Neural cell (in vitro differentiated cells): ENCODE data around the gene CGGBP1. TPM values are rescaled to one million over a fixed set of nuclear protein-coding genes. Genes with fewer than 3 reads are reported as not detected.

Experiments used
- H2AFZ ChIP-seq: fragments of 200-600, 300-800 bp; sonication (generic), shearing (Covaris generic); 2 replicates; pipeline ENCODE4 v1.6.0; 2014; ENCODE audit warnings: low read depth, mild to moderate bottlenecking, antibody characterized with exemption, low read length, moderate library complexity
- H3F3A ChIP-seq: fragments of 200-600 bp; shearing (Covaris generic); 2 replicates; pipeline ENCODE4 v1.6.1; 2016; ENCODE audit warnings: mild to moderate bottlenecking, moderate library complexity, mixed read lengths, antibody characterized with exemption, low read length; ENCODE audit not compliant: insufficient read depth, poor library complexity, severe bottlenecking
- H3K27ac ChIP-seq: fragments of 200-600, 300-800 bp; sonication (generic), shearing (Covaris generic); 2 replicates; pipeline ENCODE4 v1.5.1; 2014; ENCODE audit warnings: mild to moderate bottlenecking, low read length, moderate library complexity
- H3K27me3 ChIP-seq: fragments of 300-800, 200-600 bp; sonication (generic), shearing (Covaris generic); 2 replicates; pipeline ENCODE4 v1.6.0; 2014; ENCODE audit warnings: mild to moderate bottlenecking, low read depth, low read length, moderate library complexity; ENCODE audit not compliant: insufficient read depth
- H3K36me3 ChIP-seq: fragments of 300-800, 200-600 bp; sonication (generic), shearing (Covaris generic); 2 replicates; pipeline ENCODE4 v1.5.1; 2014; ENCODE audit warnings: mild to moderate bottlenecking, antibody characterized with exemption, low read length, moderate library complexity; ENCODE audit not compliant: insufficient read depth
- H3K4me2 ChIP-seq: fragments of 300-800, 200-600 bp; sonication (generic), shearing (Covaris generic); 2 replicates; pipeline ENCODE4 v1.6.0; 2014; ENCODE audit warnings: mild to moderate bottlenecking, low read length
- H3K4me3 ChIP-seq: fragments of 300-800, 200-600 bp; sonication (generic), shearing (Covaris generic); 2 replicates; pipeline ENCODE4 v1.5.1; 2014; ENCODE audit warnings: mild to moderate bottlenecking, low read length, moderate library complexity
- H3K79me2 ChIP-seq: fragments of 200-600 bp; shearing (Covaris generic); replicated peaks from 2 replicates; pipeline ENCODE4 v1.6.0; 2014; ENCODE audit warnings: mild to moderate bottlenecking, low read length, moderate library complexity; ENCODE audit not compliant: insufficient read depth
- H3K9ac ChIP-seq: fragments of 300-800, 200-600 bp; sonication (generic), shearing (Covaris generic); 2 replicates; pipeline ENCODE4 v1.6.1; 2016; ENCODE audit warnings: mild to moderate bottlenecking, low read length, mixed read lengths
- H3K9me2 ChIP-seq: fragments of 200-600 bp; shearing (Covaris generic); 2 replicates; pipeline ENCODE4 v1.6.1; 2016; ENCODE audit warnings: mild to moderate bottlenecking, low read length, mixed read lengths; ENCODE audit not compliant: insufficient read depth
- H3K9me3 ChIP-seq: fragments of 200-600, 300-800 bp; sonication (generic), shearing (Covaris generic); 2 replicates; pipeline ENCODE4 v1.6.1; 2016; ENCODE audit warnings: mild to moderate bottlenecking, mixed run types, low read length, moderate library complexity, mixed read lengths
- H4K20me1 ChIP-seq: fragments of 200-600 bp; shearing (Covaris generic); 2 replicates; pipeline ENCODE4 v1.6.1; 2016; ENCODE audit warnings: mild to moderate bottlenecking, mixed run types; ENCODE audit not compliant: insufficient read depth
- EP300 ChIP-seq: fragments of 450-650 bp; conservative IDR thresholded peaks from 2 replicates; pipeline ENCODE4 v1.6.1; 2014; ENCODE audit warnings: antibody characterized with exemption, mild to moderate bottlenecking, moderate library complexity; ENCODE audit not compliant: poor library complexity, severe bottlenecking
- EZH2 ChIP-seq: fragments of 200-600, 300-800 bp; shearing (Covaris generic), sonication (generic); IDR thresholded peaks from 2 replicates; pipeline ENCODE4 v1.6.1; 2014; ENCODE audit warnings: antibody characterized with exemption, low read length, borderline replicate concordance, mild to moderate bottlenecking; ENCODE audit not compliant: insufficient read depth, poor library complexity, severe bottlenecking
- MXI1 ChIP-seq: fragments of 450-650 bp; conservative IDR thresholded peaks from 2 replicates; pipeline ENCODE4 v1.6.1; 2014; ENCODE audit warnings: antibody characterized with exemption, mild to moderate bottlenecking; ENCODE audit not compliant: poor library complexity, severe bottlenecking
- POLR2AphosphoS5 ChIP-seq: IDR thresholded peaks from 2 replicates; pipeline ENCODE4 v1.6.1; 2012
- RAD21 ChIP-seq: fragments of 450-650 bp; conservative IDR thresholded peaks from 2 replicates; pipeline ENCODE4 v1.6.1; 2014; ENCODE audit warnings: antibody characterized with exemption, mild to moderate bottlenecking, moderate library complexity
- SMC3 ChIP-seq: fragments of 450-650 bp; conservative IDR thresholded peaks from 2 replicates; pipeline ENCODE4 v1.6.1; 2014; ENCODE audit warnings: antibody characterized with exemption, mild to moderate bottlenecking, moderate library complexity; ENCODE audit not compliant: poor library complexity
- TAF1 ChIP-seq: IDR thresholded peaks from 2 replicates; pipeline ENCODE4 v1.6.1; 2012; ENCODE audit warnings: low read depth
- polyA plus RNA-seq: library from polyadenylated mRNA; depleted of rRNA; stranded (reverse); fragments of >200 nt; gene quantifications from 2 replicates; pipeline ENCODE4 v1.2.3, GENCODE V29; 2014
- TF ChIP-seq, protein P1 (sequence below): IDR thresholded peaks from 2 replicates; pipeline ENCODE4 v1.6.1; 2012; ENCODE audit warnings: borderline replicate concordance
- TF ChIP-seq, protein P2 (sequence below): fragments of 450-650 bp; IDR thresholded peaks from 2 replicates; pipeline ENCODE4 v1.5.1; 2014; ENCODE audit warnings: antibody characterized with exemption, mild to moderate bottlenecking, moderate library complexity; ENCODE audit not compliant: poor library complexity, severe bottlenecking

CGGBP1 gene
- polyA plus RNA-seq, 1 donor from 2014 or later = 139 TPM

DNA sequence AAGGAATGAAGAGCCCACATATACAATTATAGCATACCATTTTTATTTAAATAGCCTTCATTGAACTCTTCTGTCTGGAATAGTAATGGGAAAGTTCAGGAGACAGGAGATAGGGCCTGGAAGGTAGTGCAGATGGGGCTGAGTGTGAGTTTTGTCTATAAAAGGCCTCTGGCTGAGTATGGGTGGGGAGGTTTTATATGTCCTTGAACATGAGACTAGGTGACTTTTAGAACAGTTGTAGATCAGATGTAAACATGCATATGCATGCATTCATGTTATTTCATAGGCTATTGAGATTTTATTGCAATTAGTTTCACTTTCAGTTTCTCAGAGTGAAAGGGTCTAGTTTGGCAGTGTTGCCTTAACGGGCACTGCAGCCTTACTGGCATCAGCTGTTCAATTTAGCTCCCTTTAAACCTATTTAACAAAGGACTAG lies 27.1 kb downstream of the CGGBP1 start:
- Histone ChIP-seq H3K27me3 (no peaks in the 10 kb centered on the region), H3K27ac (no peak overlapping the region), H3K9me3 (no peaks in the 10 kb centered on the region), H3K9me2 (no peaks in the 10 kb centered on the region), H3F3A (no peaks in the 10 kb centered on the region), H3K9ac (no peak overlapping the region), H3K4me3 (no peak overlapping the region), H2AFZ (no peak overlapping the region), H3K36me3 (no peaks in the 10 kb centered on the region), H3K79me2 (no peaks in the 10 kb centered on the region), H4K20me1 (no peaks in the 10 kb centered on the region), H3K4me2 (no peak overlapping the region)
- TF ChIP-seq POLR2AphosphoS5 (no peak), SMC3 (no peak), EZH2 (no peak), TAF1 (no peak), MXI1 (no peak)
- TF ChIP-seq, protein P1, sequence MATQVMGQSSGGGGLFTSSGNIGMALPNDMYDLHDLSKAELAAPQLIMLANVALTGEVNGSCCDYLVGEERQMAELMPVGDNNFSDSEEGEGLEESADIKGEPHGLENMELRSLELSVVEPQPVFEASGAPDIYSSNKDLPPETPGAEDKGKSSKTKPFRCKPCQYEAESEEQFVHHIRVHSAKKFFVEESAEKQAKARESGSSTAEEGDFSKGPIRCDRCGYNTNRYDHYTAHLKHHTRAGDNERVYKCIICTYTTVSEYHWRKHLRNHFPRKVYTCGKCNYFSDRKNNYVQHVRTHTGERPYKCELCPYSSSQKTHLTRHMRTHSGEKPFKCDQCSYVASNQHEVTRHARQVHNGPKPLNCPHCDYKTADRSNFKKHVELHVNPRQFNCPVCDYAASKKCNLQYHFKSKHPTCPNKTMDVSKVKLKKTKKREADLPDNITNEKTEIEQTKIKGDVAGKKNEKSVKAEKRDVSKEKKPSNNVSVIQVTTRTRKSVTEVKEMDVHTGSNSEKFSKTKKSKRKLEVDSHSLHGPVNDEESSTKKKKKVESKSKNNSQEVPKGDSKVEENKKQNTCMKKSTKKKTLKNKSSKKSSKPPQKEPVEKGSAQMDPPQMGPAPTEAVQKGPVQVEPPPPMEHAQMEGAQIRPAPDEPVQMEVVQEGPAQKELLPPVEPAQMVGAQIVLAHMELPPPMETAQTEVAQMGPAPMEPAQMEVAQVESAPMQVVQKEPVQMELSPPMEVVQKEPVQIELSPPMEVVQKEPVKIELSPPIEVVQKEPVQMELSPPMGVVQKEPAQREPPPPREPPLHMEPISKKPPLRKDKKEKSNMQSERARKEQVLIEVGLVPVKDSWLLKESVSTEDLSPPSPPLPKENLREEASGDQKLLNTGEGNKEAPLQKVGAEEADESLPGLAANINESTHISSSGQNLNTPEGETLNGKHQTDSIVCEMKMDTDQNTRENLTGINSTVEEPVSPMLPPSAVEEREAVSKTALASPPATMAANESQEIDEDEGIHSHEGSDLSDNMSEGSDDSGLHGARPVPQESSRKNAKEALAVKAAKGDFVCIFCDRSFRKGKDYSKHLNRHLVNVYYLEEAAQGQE = no peak

DNA sequence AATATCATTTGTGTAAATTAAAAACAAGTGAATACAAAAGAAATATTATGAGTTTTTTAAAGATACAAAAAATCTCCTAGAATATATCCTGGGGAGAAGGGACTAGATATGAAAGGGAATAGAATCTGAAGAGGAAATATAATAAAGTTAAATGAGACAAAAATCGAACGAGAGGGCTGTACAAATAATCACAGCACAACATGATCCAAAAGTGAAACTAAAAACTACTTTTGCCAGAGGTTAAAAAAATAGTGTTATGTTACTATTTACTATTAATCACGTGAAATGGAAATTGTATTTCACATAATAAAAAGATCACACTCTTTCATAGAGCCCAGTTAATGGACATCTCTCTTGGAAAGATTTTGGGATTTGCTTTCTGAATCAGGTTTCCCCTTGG lies 28.6 kb downstream of the CGGBP1 start:
- no peak overlapping the region for H2AFZ ChIP-seq
- H3K27ac ChIP-seq = no peak overlapping the region
- H3K9me3 ChIP-seq = no peaks in the 10 kb centered on the region
- TF ChIP-seq EZH2 (no peak), EP300 (no peak), TAF1 (no peak), RAD21 (no peak), MXI1 (no peak), SMC3 (no peak), POLR2AphosphoS5 (no peak)
- TF ChIP-seq, protein P2, sequence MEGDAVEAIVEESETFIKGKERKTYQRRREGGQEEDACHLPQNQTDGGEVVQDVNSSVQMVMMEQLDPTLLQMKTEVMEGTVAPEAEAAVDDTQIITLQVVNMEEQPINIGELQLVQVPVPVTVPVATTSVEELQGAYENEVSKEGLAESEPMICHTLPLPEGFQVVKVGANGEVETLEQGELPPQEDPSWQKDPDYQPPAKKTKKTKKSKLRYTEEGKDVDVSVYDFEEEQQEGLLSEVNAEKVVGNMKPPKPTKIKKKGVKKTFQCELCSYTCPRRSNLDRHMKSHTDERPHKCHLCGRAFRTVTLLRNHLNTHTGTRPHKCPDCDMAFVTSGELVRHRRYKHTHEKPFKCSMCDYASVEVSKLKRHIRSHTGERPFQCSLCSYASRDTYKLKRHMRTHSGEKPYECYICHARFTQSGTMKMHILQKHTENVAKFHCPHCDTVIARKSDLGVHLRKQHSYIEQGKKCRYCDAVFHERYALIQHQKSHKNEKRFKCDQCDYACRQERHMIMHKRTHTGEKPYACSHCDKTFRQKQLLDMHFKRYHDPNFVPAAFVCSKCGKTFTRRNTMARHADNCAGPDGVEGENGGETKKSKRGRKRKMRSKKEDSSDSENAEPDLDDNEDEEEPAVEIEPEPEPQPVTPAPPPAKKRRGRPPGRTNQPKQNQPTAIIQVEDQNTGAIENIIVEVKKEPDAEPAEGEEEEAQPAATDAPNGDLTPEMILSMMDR = no peak
- TF ChIP-seq, protein P1 = no peak
- no peaks in the 10 kb centered on the region for H3F3A ChIP-seq
- H3K4me2 ChIP-seq = no peak overlapping the region
- H3K27me3 ChIP-seq = no peaks in the 10 kb centered on the region
- H3K36me3 ChIP-seq = no peaks in the 10 kb centered on the region
- H3K9ac ChIP-seq = no peak overlapping the region
- H3K4me3 ChIP-seq = no peak overlapping the region
- H3K9me2 ChIP-seq = no peaks in the 10 kb centered on the region
- no peaks in the 10 kb centered on the region for H3K79me2 ChIP-seq
- no peaks in the 10 kb centered on the region for H4K20me1 ChIP-seq
